GM19395 (cell line): ENCODE results near the gene PCDHGA7.
"Not testable (repeated sequence)": the region's sequence is repeated elsewhere in the genome, so short reads cannot be mapped to it uniquely, and the experiment has no call there.

ENCODE experiments used
- ATAC-seq: cut with Tn5 transposase; IDR thresholded peaks from one replicate; pipeline ENCODE4 v1.9.1; 2021; ENCODE audit warnings: mild to moderate bottlenecking, moderate library complexity; ENCODE audit not compliant: unreplicated experiment

PCDHGA7 gene

DNA sequence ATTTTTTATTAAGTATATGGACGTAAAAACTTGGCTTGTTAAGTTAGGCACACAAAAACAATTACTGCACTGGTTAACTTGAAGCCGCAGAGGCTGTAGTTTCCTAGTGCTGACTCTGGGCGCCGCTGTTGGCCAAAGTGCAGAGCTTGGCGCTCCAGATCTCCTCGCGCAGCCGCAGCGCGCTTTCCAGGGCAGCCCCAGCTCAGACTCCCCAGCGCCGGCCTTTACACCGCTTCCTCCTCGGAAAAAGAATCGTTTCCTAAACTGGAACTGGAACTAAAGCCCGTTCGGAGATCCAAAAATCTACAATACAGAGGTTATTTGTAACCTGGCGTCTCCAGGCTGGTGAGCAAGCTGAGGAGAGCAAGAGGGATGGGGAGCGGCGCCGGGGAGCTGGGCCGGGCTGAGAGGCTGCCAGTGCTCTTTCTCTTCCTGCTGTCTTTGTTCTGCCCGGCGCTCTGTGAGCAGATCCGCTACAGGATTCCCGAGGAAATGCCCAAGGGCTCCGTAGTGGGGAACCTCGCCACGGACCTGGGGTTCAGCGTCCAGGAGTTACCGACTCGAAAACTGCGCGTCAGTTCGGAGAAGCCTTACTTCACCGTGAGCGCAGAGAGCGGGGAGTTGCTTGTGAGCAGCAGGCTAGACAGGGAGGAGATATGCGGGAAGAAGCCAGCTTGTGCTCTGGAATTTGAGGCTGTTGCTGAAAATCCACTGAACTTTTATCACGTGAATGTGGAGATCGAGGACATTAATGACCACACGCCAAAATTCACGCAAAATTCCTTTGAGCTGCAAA, 15.4 kb downstream of the PCDHGA7 start, which contains the start of gene PCDHGB5:
PCDHGB5 (plus strand) TSS at position 192 of the 796 bp plus-strand sequence; CDS start at position 373, 181 bp downstream.
- ATAC-seq, result peak; percentile 99

DNA sequence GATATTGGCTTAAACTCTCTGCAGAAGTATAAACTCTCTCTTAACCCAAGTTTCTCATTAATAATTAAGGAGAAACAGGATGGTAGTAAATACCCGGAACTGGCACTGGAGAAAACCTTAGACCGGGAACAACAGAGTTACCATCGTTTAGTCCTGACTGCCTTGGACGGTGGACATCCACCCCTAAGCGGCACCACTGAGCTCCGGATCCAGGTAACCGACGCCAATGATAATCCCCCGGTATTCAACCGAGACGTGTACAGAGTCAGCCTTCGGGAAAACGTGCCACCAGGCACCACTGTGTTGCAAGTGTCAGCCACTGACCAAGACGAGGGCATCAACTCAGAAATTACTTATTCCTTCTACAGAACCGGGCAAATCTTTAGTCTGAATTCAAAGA, 16.1 kb downstream of the PCDHGA7 start:
- no peak for ATAC-seq

GRCh38 chr5:141399555-141400258, 17.2 kb downstream of the PCDHGA7 start:
- no peak for ATAC-seq

DNA sequence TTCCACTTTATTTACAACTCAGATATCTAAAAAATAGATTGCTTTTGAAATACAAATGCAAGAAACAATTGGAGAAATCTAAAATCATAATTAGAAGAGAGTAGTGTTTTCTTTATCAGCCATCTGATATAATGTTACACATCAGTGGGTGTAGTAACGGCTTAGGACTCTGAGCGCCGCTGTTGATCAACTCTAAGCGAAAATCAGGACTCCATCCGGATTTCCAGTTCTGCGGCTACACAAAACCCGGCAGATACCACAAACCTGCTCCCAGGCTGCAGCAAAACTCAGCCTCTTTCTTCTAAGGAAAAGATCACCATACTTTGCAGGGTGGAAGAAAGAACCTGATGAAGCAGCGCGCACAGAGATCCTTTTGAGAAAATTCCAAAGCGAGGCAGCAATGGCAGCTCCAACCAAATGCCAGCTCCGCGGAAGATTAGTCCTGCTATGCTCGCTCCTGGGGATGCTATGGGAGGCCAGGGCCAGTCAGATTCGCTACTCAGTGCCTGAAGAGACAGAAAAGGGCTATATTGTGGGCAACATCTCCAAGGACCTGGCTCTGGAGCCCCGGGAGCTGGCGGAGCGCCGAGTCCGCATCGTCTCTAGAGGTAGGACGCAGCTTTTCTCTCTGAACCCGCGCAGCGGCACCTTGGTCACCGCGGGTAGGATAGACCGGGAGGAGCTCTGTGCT, 20.2 kb downstream of the PCDHGA7 start, which contains the start of gene PCDHGA9:
PCDHGA9 (plus strand) TSS at position 226 of the 691 bp plus-strand sequence; CDS start at position 401, 175 bp downstream.
- ATAC-seq, result no peak

DNA sequence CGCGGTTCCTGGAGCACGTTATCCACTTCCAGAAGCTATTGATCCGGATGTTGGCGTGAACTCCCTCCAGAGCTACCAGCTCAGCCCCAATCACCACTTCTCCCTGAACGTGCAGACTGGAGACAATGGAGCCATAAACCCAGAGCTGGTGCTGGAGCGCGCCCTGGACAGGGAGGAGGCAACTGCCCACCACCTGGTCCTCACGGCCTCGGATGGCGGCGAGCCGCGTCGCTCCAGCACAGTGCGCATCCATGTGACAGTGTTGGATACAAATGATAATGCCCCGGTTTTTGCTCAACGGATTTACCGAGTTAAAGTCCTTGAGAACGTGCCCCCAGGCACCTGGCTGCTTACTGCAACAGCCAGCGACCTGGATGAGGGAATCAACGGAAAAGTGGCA, 20.8 kb downstream of the PCDHGA7 start:
- ATAC-seq, result no peak

GRCh38 chr5:141407790-141408505, 25.4 kb downstream of the PCDHGA7 start, which contains the start of gene PCDHGB6:
Gene PCDHGB6 (plus strand): TSS chr5:141408021. CDS start chr5:141408203, 182 bp downstream.
- ATAC-seq, result peak; percentile 64

DNA sequence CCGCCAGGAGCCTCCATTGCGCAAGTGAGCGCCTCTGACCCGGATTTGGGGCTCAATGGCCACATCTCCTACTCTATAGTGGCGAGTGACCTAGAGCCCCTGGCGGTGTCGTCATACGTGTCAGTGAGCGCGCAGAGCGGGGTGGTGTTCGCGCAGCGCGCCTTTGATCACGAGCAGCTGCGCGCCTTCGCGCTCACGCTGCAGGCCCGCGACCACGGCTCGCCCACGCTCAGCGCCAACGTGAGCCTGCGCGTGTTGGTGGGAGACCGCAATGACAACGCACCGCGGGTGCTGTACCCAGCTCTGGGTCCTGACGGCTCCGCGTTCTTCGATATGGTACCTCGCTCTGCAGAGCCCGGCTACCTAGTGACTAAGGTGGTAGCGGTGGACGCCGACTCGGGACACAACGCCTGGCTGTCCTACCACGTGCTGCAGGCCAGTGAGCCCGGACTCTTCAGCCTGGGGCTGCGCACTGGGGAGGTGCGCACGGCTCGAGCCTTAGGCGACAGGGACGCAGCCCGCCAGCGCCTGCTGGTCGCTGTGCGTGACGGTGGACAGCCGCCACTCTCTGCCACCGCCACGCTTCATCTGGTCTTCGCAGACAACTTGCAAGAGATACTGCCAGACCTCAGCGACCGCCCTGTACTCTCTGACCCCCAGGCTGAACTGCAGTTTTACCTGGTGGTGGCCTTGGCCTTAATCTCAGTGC, 27.2 kb downstream of the PCDHGA7 start:
- no peak for ATAC-seq

GRCh38 chr5:141411575-141411974, 29.0 kb downstream of the PCDHGA7 start:
- ATAC-seq, result no peak

DNA sequence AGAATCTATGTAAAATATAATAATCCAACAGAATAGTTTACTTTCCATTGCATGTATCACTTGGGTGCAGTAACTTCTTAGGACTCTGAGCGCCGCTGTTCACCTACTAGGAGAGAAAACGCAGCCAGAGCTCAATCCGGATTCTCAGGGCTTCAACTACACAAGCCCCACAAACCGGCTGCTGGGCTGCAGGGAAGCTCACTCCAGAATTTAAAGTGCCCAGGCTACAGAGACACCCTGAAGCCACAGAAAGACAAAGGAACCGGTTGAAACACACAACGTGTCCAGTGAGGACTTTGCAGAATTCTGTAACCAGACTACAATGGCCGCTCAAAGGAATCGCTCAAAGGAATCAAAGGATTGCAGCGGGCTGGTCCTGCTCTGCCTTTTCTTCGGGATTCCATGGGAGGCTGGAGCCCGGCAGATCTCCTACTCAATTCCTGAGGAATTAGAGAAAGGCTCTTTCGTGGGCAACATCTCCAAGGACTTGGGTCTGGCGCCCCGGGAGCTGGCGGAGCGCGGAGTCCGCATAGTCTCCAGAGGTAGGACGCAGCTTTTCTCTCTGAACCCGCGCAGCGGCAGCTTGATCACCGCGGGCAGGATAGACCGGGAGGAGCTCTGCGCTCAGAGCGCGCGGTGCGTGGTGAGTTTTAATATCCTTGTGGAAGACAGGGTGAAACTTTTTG, 30.5 kb downstream of the PCDHGA7 start, which contains the start of gene PCDHGA10:
PCDHGA10 (plus strand) TSS at position 134 of the 686 bp plus-strand sequence; CDS start at position 323, 189 bp downstream.
- peak; percentile 81 for ATAC-seq

DNA sequence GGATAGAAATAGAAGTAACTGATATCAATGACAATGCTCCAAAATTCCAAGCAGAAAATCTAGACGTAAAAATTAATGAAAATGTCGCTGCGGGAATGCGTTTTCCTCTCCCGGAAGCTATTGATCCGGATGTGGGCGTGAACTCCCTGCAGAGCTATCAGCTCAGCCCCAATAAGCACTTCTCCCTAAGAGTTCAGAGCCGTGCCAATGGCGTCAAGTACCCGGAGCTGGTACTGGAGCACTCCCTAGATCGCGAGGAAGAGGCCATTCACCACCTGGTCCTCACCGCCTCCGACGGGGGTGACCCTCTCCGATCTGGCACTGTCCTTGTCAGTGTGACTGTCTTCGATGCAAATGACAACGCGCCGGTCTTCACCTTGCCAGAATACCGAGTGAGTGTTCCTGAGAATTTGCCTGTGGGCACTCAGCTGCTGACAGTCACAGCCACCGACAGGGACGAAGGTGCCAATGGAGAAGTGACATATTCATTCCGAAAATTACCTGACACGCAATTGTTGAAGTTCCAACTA, 31.1 kb downstream of the PCDHGA7 start:
- ATAC-seq, result no peak

DNA sequence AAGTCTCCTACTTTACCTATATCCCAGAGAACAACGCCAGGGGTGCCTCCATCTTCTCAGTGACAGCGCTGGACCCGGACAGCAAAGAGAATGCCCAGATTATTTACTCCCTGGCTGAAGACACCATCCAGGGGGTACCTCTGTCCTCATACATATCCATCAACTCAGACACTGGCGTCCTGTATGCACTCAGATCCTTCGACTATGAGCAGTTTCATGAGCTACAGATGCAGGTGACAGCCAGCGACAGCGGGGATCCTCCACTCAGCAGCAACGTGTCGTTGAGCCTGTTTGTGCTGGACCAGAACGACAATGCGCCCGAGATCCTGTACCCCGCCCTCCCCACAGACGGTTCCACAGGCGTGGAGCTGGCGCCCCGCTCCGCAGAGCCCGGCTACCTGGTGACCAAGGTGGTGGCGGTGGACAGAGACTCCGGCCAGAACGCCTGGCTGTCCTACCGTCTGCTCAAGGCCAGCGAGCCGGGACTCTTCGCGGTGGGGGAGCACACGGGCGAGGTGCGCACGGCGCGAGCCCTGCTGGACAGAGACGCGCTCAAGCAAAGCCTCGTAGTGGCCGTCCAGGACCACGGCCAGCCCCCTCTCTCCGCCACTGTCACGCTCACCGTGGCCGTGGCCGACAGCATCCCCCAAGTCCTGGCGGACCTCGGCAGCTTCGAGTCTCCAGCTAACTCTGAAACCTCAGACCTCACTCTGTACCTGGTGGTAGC, 32.2 kb downstream of the PCDHGA7 start:
- not testable (repeated sequence) for ATAC-seq

DNA sequence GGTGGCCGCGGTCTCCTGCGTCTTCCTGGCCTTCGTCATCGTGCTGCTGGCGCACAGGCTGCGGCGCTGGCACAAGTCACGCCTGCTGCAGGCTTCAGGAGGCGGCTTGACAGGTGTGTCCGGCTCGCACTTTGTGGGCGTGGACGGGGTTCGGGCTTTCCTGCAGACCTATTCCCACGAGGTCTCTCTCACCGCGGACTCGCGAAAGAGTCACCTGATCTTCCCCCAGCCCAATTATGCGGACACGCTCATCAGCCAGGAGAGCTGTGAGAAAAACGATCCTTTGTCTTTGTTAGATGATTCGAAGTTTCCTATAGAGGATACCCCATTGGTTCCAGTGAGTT, 32.7 kb downstream of the PCDHGA7 start:
- ATAC-seq, result not testable (repeated sequence)

- peak; percentile 82 for ATAC-seq
Measured at GRCh38 chr5:141417494-141418172, 35.1 kb downstream of the PCDHGA7 start, which contains the start of gene PCDHGB7. Gene PCDHGB7 (plus strand): TSS chr5:141417677. CDS start chr5:141417860, 183 bp downstream.

GRCh38 chr5:141419074-141419880, 36.7 kb downstream of the PCDHGA7 start:
- ATAC-seq, result no peak

DNA sequence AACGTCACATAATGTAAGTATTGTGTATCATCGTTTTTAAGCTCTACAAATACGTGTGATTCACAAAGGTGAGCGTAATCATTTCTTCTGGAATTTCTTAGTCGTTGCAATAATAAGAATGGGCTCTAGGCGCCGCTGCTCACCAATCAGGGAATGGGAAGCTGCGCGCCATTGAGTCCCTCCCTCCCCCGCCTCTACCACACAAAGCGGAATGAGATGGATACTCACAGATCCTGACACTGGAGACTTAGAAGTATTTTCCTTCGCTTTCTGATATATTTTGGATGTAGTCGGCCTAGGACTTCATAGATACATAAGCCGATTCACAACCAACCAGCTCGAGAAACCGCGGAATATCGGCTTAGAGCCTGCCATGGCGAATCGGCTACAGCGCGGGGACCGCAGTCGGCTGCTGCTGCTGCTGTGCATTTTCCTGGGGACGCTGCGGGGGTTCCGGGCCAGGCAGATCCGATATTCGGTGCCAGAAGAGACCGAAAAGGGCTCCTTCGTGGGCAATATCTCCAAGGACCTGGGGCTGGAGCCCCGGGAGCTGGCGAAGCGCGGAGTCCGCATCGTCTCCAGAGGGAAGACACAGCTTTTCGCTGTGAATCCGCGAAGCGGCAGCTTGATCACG, 38.4 kb downstream of the PCDHGA7 start, which contains the start of gene PCDHGA11:
PCDHGA11 (plus strand) TSS at position 197 of the 634 bp plus-strand sequence; CDS start at position 374, 177 bp downstream.
- ATAC-seq, result peak; percentile 48

GRCh38 chr5:141421489-141421855, 38.9 kb downstream of the PCDHGA7 start:
- no peak for ATAC-seq
